Superior temporal gyrus (tissue), 1 donor: ENCODE data around the gene ARMC10.
"Not testable (repeated sequence)": the region's sequence is repeated elsewhere in the genome, so short reads cannot be mapped to it uniquely, and the experiment has no call there.

Source experiments
- DNase-seq: peaks from one replicate; pipeline ENCODE4 v3.0.0-alpha.2; 2016; ENCODE audit errors: extremely low spot score

The ARMC10 gene

GRCh38 chr7:103124429-103124979 is 49.6 kb downstream of the ARMC10 start:
- no peak for DNase-seq

- DNase-seq = peak; percentile 92
These were observed 52.1 kb downstream of the ARMC10 start for GRCh38 chr7:103127006-103127405.

GRCh38 chr7:103129702-103130549 is 55.0 kb downstream of the ARMC10 start:
- DNase-seq = no peak

GRCh38 chr7:103130901-103131624 is 56.1 kb downstream of the ARMC10 start:
- DNase-seq = no peak

- no peak for DNase-seq
These were observed 58.2 kb downstream of the ARMC10 start for GRCh38 chr7:103132995-103133688.

- peak; percentile 47 for DNase-seq
These were observed 60.1 kb downstream of the ARMC10 start for GRCh38 chr7:103134836-103135554.

- no peak for DNase-seq
These were observed 65.1 kb downstream of the ARMC10 start for GRCh38 chr7:103140061-103140460.

GRCh38 chr7:103140685-103141084 is 65.7 kb downstream of the ARMC10 start:
- no peak for DNase-seq

- no peak for DNase-seq
These were observed 66.9 kb downstream of the ARMC10 start for GRCh38 chr7:103141753-103142404.

GRCh38 chr7:103142494-103142893 is 67.6 kb downstream of the ARMC10 start:
- DNase-seq = no peak

GRCh38 chr7:103143868-103144267 is 68.9 kb downstream of the ARMC10 start:
- no peak for DNase-seq

- DNase-seq = not testable (repeated sequence)
These were observed 69.8 kb downstream of the ARMC10 start for GRCh38 chr7:103144754-103145153.

- DNase-seq = peak; percentile 71
These were observed 73.4 kb downstream of the ARMC10 start for GRCh38 chr7:103148131-103148993.
